ENCODE results near the gene MACO1. TPM values are rescaled to one million over a fixed set of nuclear protein-coding genes. Genes with fewer than 3 reads are reported as not detected.

Gene MACO1
- total RNA-seq, 1 donor from 2014 or later = 39.4 TPM

DNA sequence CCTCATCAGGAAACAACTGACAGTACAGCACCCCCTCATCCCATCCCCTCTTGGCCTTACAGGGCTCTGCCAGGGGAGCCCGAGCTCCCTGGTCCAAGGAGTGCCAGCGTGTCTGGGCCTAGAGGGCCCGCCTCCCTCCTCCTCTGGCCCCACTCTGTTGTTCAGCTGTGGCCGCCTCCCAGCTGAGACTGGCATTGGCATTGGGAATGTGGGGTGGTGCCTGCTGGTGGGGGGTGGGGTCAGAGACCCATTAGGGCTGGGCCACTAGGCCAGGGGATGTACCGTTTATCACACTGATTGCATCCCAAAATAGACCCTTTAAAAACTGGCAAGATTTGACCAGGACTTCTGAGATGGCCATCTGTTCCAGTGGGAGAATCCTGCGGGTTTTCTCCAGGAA lies 114.1 kb downstream of the MACO1 start:
- H3K36me3 Mint-ChIP-seq (ENCODE audit: low read depth) = no peaks in the 10 kb centered on the region
- no peak for DNase-seq (ENCODE audit: low spot score)
- H3K4me1 Mint-ChIP-seq (ENCODE audit: low read depth) = peaks cover 23% of the 10 kb centered on the region
- H3K27ac Mint-ChIP-seq (ENCODE audit: unreplicated experiment) = no peak overlapping the region
- H3K4me3 Mint-ChIP-seq (ENCODE audit: unreplicated experiment) = peak overlapping the region; percentile 78
- no peaks in the 10 kb centered on the region for H3K27me3 Mint-ChIP-seq (ENCODE audit: low read depth)
- no peaks in the 10 kb centered on the region for H3K9me3 Mint-ChIP-seq (ENCODE audit: low read depth)
- TF ChIP-seq, protein P1, sequence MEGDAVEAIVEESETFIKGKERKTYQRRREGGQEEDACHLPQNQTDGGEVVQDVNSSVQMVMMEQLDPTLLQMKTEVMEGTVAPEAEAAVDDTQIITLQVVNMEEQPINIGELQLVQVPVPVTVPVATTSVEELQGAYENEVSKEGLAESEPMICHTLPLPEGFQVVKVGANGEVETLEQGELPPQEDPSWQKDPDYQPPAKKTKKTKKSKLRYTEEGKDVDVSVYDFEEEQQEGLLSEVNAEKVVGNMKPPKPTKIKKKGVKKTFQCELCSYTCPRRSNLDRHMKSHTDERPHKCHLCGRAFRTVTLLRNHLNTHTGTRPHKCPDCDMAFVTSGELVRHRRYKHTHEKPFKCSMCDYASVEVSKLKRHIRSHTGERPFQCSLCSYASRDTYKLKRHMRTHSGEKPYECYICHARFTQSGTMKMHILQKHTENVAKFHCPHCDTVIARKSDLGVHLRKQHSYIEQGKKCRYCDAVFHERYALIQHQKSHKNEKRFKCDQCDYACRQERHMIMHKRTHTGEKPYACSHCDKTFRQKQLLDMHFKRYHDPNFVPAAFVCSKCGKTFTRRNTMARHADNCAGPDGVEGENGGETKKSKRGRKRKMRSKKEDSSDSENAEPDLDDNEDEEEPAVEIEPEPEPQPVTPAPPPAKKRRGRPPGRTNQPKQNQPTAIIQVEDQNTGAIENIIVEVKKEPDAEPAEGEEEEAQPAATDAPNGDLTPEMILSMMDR (IDR thresholded peaks at IDR 0.05) = no peak

DNA sequence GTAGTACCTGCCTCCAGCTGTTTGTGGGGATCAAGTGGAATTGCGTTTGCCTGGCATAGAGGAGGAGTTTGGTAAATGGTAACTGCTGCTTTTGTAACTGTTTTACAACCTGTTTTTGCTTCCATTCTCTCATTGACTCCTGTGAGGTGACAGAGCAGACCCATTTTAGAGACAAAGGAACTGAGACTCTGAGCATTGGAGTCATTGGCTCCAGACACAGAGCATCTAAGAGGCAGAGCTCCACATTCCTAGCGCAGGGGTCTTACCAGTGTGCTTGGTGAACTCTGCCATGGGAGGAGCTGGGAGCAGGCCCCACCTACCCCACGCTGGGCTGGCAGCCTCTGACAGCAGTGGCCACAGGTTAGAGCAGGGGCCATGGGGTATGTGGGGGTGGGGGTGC lies 115.1 kb downstream of the MACO1 start:
- H3K4me3 Mint-ChIP-seq (ENCODE audit: unreplicated experiment) = no peak overlapping the region
- TF ChIP-seq, protein P1 (IDR thresholded peaks at IDR 0.05) = no peak
- no peaks in the 10 kb centered on the region for H3K27me3 Mint-ChIP-seq (ENCODE audit: low read depth)
- H3K9me3 Mint-ChIP-seq (ENCODE audit: low read depth) = no peaks in the 10 kb centered on the region
- DNase-seq (ENCODE audit: low spot score) = no peak
- no peak overlapping the region for H3K27ac Mint-ChIP-seq (ENCODE audit: unreplicated experiment)
- peaks cover 33% of the 10 kb centered on the region for H3K4me1 Mint-ChIP-seq (ENCODE audit: low read depth)
- H3K36me3 Mint-ChIP-seq (ENCODE audit: low read depth) = no peaks in the 10 kb centered on the region

DNA sequence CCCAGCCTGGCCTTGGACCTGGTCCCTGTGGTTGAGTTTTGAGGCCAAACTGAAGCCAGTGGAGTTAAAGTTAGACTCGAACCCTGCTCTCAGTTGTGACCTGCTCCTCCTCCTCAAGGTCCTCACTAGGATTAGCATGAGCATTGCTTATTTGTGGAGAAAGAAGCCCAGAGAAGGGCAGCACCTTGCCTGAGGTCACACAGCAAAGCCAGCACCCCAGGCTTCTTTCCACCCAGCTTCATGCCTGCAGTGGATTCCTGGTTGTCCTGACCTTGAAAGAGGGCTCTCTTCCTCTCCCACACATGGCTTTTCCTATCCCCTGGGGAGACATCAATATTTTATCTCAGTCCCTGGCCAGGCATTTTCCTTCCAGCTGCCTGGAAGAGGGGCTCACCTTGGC lies 115.5 kb downstream of the MACO1 start:
- no peaks in the 10 kb centered on the region for H3K36me3 Mint-ChIP-seq (ENCODE audit: low read depth)
- H3K27ac Mint-ChIP-seq (ENCODE audit: unreplicated experiment) = no peak overlapping the region
- no peak for DNase-seq (ENCODE audit: low spot score)
- TF ChIP-seq, protein P1 (IDR thresholded peaks at IDR 0.05) = no peak
- no peaks in the 10 kb centered on the region for H3K9me3 Mint-ChIP-seq (ENCODE audit: low read depth)
- H3K27me3 Mint-ChIP-seq (ENCODE audit: low read depth) = no peaks in the 10 kb centered on the region
- H3K4me3 Mint-ChIP-seq (ENCODE audit: unreplicated experiment) = no peak overlapping the region
- peaks cover 37% of the 10 kb centered on the region for H3K4me1 Mint-ChIP-seq (ENCODE audit: low read depth)

DNA sequence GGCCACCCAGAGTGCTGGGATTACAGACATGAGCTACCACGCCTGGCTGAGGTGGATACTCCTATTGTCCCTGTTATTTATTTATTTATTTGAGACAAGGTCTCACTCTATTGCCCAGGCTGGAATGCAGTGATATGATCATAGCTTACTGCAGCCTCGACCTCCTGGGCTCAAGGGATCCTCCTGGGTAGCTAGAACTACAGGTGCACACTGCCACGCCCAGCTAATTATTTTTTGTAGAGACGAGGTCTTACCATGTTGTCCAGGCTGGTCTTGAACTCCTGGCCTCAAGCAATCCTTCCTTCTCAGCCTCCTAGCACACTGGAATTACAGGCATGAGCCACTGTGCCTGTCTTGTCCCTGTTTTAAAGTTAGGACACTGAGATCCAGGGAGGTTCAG lies 117.9 kb downstream of the MACO1 start:
- no peak overlapping the region for H3K4me3 Mint-ChIP-seq (ENCODE audit: unreplicated experiment)
- no peaks in the 10 kb centered on the region for H3K36me3 Mint-ChIP-seq (ENCODE audit: low read depth)
- peaks cover 43% of the 10 kb centered on the region for H3K4me1 Mint-ChIP-seq (ENCODE audit: low read depth)
- H3K27ac Mint-ChIP-seq (ENCODE audit: unreplicated experiment) = no peak overlapping the region
- TF ChIP-seq, protein P1 (IDR thresholded peaks at IDR 0.05) = no peak
- no peaks in the 10 kb centered on the region for H3K9me3 Mint-ChIP-seq (ENCODE audit: low read depth)
- H3K27me3 Mint-ChIP-seq (ENCODE audit: low read depth) = no peaks in the 10 kb centered on the region
- no peak for DNase-seq (ENCODE audit: low spot score)

DNA sequence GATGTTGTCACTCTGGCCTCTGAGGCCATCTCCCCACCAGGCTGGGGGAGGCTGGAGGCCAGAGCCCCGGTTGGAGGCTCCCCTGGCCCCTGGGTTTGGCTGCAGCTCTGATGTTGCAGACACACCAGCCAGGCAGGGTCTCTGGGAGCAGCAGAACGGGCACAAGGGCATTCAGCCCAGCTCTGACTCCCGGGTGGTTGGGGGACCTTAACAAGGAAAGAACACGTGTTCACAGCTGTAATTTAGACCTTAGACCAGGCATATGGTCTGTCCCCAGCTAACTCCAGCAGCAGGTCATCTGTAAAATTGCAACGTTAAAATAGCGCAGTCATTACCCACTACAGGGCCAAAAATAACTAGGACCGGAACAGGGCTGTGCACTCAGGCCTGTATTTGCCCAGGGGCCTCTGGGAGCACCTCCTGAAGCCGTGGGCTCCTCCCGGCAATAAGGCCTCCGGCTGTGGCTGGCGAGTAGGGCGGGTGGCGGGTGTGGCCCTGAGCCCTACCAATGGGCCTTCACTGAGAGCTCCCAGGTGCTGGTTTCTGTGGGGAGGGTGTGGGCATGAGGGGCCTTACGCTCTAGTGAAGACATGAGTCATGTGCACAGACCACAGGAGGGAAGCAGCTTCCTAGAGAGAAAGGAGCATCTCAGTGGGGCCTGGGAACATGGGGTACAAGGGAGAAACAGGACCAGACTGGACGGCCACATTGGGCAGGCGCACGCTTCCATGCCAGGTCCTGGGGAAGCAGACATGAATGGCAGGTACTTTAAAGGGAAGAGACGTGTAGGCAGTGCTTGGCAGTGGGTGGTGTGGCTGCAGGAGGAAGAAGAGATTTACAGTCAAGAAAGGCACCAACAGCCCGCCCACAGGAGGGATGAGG lies 118.8 kb downstream of the MACO1 start:
- Mint-ChIP-seq H3K36me3 (ENCODE audit: low read depth) (no peaks in the 10 kb centered on the region), H3K4me1 (ENCODE audit: low read depth) (peaks cover 41% of the 10 kb centered on the region), H3K4me3 (ENCODE audit: unreplicated experiment) (no peak overlapping the region), H3K27ac (ENCODE audit: unreplicated experiment) (peak overlapping the region; percentile 79), H3K9me3 (ENCODE audit: low read depth) (no peaks in the 10 kb centered on the region), H3K27me3 (ENCODE audit: low read depth) (no peaks in the 10 kb centered on the region)
- TF ChIP-seq, protein P1 (IDR thresholded peaks at IDR 0.05) = no peak
- DNase-seq (ENCODE audit: low spot score) = no peak

Other genes with a start within 250 kb of the MACO1 start
- gene SYF2, start 198.4 kb upstream of the MACO1 start, total RNA-seq = 23.2 to 25.9 TPM (median 24.3 TPM) in 3 replicates
- gene RSRP1, start 183.4 kb upstream of the MACO1 start, total RNA-seq = 68.5 to 96.7 TPM (median 76.4 TPM) in 3 replicates
- gene RHD, start 158.4 kb upstream of the MACO1 start, total RNA-seq = not detected in 3 replicates
- gene TMEM50A, start 92.6 kb upstream of the MACO1 start, total RNA-seq = 137 to 145 TPM (median 138 TPM) in 3 replicates
- 1.0 to 1.7 TPM (median 1.0 TPM) in 3 replicates for gene RHCE, start 10.1 kb upstream of the MACO1 start, total RNA-seq
- gene LDLRAP1, start 112.7 kb downstream of the MACO1 start, total RNA-seq = 20.7 to 23.5 TPM (median 23.5 TPM) in 3 replicates
- 10.7 to 11.3 TPM (median 10.9 TPM) in 3 replicates for gene MAN1C1, start 185.9 kb downstream of the MACO1 start, total RNA-seq

Data from chondrocyte (in vitro differentiated cells).